ENCODE results near the gene REG3G.
A peak's percentile ranks its signal among the peaks of the same experiment; 100 is the strongest.

REG3G gene

DNA sequence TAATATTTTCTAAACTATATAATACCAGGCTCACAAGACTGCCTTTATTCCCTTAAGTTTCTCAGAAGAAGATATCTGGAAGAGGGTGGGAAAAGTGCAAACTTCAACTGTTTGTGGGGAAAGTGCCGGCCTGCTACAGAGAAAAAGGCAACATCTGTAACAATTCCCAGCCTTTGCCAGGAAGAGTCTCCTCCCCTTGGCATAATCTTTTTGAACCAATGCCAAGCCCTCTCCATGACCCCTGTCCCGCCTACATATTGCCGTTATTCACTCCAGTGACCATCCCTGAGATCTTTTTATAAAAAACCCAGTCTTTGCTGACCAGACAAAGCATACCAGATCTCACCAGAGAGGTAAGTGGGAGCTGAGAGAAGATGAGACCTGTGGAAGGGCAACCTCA lies at the start of gene REG3G:
Gene REG3G, plus strand, starts transcription at position 282 of the 400 bp plus-strand sequence. CDS start 392 bp downstream, outside the sequence.
- DNase-seq (ENCODE audit: low read depth) = no peak

- no peak for DNase-seq (ENCODE audit: low read depth)
These were observed 47.8 kb upstream of the REG3G start for GRCh38 chr2:78977661-78978145.

DNA sequence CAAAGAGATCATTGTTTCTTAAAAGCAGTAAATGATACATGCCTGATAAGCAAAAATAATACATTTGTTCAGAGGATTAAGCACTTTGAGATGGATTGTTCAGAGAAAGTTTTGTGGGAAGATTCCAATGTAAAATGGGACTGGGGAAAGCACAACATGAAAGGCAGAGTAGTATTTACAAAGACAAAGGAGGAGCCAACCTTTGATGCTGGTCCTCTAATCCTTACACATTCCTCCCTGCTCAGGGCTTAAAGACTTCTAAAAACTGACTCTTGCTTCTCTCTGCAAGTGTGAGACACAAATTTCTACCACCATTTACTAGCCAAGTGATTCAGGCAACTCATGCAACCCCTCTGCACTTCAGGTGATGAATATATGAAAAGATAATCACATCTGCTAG lies 47.2 kb upstream of the REG3G start:
- no peak for DNase-seq (ENCODE audit: low read depth)

- DNase-seq (ENCODE audit: low read depth) = peak; percentile 15
These were observed 45.9 kb upstream of the REG3G start for GRCh38 chr2:78979380-78980151.

- no peak for DNase-seq (ENCODE audit: low read depth)
These were observed 45.4 kb upstream of the REG3G start for GRCh38 chr2:78980152-78980465.

- no peak for DNase-seq (ENCODE audit: low read depth)
These were observed 44.6 kb upstream of the REG3G start for GRCh38 chr2:78980871-78981270.

DNA sequence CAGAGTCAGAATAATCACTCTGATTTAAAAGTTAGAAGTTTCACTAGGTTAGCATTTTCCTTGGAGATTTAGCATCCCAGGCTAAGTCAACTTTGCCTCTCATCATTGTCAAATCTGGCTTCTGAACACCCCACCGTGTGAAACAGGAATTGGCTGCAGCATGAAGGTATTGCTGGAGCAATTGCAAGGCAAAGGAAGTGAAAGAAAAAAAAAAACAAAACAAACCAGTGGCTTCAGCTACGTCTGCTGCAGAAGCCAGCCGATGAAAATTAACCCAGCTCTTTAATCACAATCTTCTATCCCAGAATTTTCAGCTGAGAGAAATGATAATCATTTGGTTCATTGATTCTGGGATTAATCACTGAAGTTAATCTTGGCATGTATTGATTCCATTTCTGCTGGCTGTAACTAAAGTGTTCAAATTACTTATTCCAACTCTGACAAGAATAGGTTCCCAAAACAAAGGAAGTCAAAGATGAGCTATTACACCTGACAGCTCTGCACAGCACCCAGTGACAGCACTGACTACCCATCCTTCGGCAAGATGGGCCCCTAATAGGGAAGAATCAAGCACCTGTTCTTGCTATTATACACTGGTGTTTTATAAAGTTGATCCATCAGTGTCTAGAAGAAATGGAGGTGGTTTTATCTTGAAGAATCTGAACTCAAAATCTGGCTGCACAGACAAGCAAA lies 42.7 kb upstream of the REG3G start:
- no peak for DNase-seq (ENCODE audit: low read depth)

DNA sequence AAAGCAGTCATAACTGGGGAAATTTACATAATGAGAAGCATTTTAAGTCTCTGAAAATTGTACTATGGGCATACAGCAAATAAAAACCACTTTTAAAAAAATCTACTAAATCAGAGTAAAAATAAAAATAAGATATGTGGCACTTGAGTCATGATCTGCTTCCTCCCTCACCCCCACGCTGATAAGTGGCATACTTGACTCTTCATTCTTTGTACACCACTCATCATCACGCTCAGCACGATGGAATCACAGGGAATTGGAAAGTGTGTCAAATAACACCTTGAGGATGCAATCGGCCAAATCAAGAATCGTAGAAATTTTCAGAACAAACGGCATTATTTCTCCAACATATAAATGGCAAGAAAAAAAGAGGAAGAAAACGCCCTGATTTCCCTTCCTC lies 41.1 kb upstream of the REG3G start:
- peak; percentile 3 for DNase-seq (ENCODE audit: low read depth)

- no peak for DNase-seq (ENCODE audit: low read depth)
These were observed 39.9 kb upstream of the REG3G start for GRCh38 chr2:78985558-78985957.

GRCh38 chr2:78989051-78989450 lies 36.5 kb upstream of the REG3G start:
- DNase-seq (ENCODE audit: low read depth) = no peak

GRCh38 chr2:78992451-78992806 lies 33.1 kb upstream of the REG3G start:
- DNase-seq (ENCODE audit: low read depth) = peak; percentile 19

GRCh38 chr2:78992807-78993517 lies 32.5 kb upstream of the REG3G start:
- DNase-seq (ENCODE audit: low read depth) = no peak

- DNase-seq (ENCODE audit: low read depth) = no peak
These were observed 31.9 kb upstream of the REG3G start for GRCh38 chr2:78993518-78994148.

DNA sequence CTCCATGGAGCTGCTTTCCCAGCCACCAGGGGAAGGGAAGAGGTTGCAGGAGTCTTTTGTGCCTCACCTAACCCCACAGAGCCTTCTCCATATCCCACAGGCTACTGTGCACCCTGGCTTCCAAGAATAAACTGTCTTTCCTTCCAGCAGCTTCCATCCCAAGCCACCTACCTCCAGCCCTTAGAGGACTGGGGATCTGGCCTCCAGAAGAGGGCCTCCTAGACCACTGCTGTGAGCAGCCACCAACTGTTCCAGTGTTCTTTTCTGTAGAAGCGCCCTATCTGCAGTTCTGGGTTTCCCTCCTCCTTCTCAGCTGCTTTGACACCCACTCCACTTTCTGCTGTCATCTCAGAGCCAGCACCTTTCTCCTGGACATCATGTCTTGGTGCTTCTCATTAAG lies 30.7 kb upstream of the REG3G start:
- DNase-seq (ENCODE audit: low read depth) = no peak

DNA sequence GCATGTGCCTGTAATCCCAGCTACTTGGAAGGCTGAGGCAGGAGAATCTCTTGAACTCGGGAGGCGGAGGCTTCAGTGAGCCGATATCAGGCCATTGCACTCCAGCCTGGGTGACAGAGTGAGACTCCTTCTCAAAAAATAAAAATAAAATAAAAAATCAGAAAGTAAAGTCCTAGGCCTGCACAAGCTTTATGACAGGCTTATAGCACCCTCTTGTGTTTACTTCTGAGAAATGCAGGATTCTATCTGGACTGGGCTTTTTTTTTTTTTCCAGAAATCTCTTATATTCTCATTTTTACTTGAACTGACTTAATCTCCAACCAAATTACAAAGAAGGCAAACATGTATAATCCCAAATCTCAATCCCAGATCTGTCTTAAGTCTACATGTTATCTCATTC lies 26.1 kb upstream of the REG3G start:
- DNase-seq (ENCODE audit: low read depth) = peak; percentile 3

GRCh38 chr2:79000008-79000576 lies 25.4 kb upstream of the REG3G start:
- no peak for DNase-seq (ENCODE audit: low read depth)

- no peak for DNase-seq (ENCODE audit: low read depth)
These were observed 24.2 kb upstream of the REG3G start for GRCh38 chr2:79001285-79001684.

- no peak for DNase-seq (ENCODE audit: low read depth)
These were observed 20.8 kb upstream of the REG3G start for GRCh38 chr2:79004680-79005079.

- no peak for DNase-seq (ENCODE audit: low read depth)
These were observed 20.3 kb upstream of the REG3G start for GRCh38 chr2:79005216-79005615.

DNA sequence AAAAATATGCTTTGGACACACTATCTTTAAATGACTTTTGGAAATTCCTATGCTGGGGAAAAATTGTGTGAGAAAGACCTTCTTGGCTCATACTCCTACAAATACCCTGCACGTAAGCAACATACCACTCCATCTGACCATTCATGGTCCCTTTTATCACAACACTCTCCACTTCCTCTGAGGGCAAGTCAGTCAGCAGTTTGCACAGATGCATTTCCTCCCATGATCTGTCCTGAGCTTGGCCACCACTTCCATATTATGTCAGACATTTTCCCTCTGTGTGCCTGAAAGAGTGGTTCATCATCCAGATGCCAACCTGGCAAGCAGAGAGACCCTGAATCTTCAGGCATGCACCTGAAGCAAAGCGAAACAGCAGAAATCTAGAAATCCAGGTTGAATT lies 16.1 kb upstream of the REG3G start:
- no peak for DNase-seq (ENCODE audit: low read depth)

- no peak for DNase-seq (ENCODE audit: low read depth)
These were observed 14.0 kb upstream of the REG3G start for GRCh38 chr2:79011496-79011895.

- DNase-seq (ENCODE audit: low read depth) = no peak
These were observed 11.9 kb upstream of the REG3G start for GRCh38 chr2:79013629-79014028.

All from iris pigment epithelial cell (primary cell).